ENCODE results near the gene ELOB.

Gene ELOB

DNA sequence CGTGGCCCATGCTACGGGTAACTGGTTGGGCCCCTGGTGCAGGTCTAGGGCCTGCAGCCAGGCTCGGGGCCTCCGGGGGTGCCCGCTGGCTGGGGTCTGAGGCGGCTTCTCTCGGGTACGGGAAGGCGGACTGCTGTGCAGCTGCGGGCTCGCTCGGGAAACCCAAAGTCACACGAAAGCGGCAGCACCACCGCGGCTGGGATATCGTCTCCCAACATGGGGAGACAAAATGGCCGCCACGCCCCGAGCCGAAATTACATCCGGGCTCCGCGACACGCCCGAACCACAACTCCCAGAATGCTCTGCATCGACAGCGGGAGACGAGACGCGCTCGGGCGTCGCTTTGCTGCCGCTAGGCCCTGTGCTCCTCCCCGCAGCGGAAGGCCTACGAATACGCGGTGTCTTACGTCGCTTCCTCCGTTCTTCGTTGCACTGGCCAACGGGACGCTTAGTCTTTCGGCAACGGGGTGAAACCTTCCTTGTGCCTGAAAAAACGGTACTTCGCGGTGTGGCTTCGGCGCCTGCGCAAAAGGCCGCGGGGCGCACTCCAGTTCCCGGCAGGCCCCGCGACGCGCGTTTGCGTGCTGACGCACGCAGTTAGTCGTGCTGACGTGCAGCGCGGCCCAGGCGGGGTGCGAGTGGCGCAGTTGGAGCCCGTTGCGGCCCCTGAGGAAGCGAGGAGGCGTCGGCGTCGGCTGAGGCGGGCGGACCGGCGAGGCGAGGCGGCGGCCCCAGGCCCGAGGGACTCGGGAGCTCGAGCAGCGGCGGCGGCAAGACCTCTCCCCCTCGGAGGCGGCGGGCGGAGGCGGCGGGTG lies 24.8 kb downstream of the ELOB start, which contains the start of gene SRRM2:
Gene SRRM2, plus strand, starts transcription at position 604 of the 815 bp plus-strand sequence. CDS start 3,727 bp downstream, outside the sequence.
- TF ChIP-seq, protein P1, sequence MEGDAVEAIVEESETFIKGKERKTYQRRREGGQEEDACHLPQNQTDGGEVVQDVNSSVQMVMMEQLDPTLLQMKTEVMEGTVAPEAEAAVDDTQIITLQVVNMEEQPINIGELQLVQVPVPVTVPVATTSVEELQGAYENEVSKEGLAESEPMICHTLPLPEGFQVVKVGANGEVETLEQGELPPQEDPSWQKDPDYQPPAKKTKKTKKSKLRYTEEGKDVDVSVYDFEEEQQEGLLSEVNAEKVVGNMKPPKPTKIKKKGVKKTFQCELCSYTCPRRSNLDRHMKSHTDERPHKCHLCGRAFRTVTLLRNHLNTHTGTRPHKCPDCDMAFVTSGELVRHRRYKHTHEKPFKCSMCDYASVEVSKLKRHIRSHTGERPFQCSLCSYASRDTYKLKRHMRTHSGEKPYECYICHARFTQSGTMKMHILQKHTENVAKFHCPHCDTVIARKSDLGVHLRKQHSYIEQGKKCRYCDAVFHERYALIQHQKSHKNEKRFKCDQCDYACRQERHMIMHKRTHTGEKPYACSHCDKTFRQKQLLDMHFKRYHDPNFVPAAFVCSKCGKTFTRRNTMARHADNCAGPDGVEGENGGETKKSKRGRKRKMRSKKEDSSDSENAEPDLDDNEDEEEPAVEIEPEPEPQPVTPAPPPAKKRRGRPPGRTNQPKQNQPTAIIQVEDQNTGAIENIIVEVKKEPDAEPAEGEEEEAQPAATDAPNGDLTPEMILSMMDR (IDR thresholded peaks at IDR 0.05): no peak

DNA sequence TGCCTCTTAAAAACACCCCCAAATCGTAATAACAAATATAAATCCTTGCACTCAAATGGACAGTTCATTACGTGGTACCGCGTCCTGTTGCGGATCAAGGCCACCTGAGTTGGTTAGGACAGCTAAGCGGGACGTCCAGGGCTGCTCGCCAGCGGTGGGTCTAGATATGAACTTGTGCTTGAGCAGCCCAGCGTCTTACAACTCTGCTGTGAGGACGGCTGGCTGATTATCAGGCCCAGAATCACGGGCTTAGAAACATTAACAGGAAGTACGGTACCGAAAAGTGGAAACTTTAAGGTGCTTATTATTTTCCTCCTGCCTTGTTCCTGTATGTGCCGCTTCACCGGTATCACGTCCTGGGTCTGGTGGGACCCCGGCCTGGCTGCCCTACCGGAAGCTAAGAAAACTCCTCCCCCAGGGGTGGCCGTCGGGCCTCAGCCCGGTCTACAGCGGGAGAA lies 25.5 kb downstream of the ELOB start:
- TF ChIP-seq, protein P1 (IDR thresholded peaks at IDR 0.05): no peak

DNA sequence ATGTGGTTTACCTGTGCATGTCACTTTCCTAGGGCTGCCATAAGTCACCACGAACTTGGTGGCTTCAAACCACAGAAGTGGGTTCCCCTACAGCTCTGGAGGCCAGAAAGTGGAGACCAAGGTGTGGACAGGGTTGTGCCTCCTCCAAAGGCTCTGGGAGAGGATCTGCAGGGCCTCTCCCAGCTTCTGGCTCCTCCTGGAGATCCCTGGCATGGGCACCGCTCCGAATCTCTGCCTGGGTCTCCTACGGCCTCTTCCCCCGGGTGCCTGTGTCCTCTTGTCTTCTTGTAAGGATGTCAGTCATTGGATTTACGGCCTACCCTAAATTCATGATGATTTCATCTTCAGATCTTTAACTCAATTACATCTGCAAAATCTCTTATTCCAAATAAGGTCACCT lies 27.1 kb downstream of the ELOB start:
- TF ChIP-seq, protein P1 (IDR thresholded peaks at IDR 0.05): no peak

DNA sequence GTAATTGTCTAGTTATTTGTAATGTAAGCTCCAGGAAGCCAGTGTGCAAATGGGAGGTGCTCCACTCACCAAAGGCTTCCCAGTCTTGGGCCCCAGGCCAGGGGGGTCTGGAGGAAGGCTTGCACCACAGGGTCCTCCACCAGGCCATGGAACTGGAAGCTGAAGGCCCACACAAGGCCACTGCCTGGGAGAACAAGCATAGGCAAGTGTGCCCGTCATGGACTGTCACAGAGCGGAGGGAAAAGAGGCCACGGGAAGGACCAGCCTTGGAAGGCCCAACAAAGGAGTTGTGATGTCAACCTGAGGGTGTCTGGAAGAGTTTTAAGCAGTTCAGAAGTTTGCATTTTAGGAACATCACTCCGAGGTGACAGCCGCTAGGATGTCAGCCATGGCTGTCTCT lies 27.6 kb downstream of the ELOB start:
- TF ChIP-seq, protein P1 (IDR thresholded peaks at IDR 0.05): no peak

DNA sequence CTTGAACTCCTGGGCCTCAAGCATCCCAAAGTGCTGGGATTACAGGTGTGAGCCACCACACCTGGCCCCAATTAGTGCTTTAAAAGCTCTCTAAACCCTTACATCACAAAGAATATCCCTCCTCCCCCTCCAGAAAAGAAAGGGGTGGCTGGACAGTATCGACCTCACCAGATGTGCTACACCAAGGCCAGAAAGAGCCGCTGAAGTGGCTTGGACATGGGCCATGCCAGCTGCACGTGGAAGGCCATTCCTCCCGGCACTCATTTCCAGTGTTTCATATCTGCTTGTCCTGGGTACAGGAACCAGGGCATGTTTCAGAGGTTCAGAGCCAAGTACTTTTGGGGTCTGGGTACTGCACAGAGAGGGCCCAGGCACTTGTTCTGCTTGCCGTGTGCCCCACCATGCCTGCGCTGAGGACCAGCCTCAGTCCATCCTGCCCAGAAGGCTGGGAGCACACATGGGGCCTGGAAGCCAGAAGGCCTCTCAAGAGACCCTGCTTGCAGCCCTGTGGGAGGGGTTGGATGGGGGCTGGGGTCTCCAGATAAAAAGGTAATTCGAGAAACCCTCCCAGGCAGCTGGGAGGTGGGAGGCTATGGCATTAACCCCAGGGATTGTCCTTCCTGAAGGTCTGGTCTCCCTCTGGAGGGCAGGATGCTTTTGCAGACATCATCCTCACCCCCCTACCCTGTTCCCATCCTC lies 28.2 kb downstream of the ELOB start:
- TF ChIP-seq, protein P1 (IDR thresholded peaks at IDR 0.05): no peak

DNA sequence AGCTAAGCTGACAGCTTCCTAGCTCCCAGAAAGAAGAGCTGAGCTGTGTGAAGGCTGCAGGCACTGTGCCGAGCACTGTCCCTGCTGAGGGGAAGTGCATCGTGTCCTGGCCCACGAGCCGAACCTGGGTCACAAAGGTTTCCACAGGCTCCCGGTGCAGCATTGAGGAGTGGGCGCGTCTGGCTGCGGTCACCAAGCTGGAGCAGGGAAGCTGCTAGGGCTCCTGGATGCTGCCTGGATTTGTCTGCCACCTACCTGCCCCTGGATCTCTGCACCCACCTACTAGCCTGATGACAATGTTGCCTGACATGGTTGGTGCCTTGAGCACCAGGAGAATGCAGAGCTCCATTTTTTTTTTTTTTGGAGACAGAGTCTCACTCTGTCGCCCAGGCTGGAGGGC lies 31.1 kb downstream of the ELOB start:
- TF ChIP-seq, protein P1 (IDR thresholded peaks at IDR 0.05): no peak

DNA sequence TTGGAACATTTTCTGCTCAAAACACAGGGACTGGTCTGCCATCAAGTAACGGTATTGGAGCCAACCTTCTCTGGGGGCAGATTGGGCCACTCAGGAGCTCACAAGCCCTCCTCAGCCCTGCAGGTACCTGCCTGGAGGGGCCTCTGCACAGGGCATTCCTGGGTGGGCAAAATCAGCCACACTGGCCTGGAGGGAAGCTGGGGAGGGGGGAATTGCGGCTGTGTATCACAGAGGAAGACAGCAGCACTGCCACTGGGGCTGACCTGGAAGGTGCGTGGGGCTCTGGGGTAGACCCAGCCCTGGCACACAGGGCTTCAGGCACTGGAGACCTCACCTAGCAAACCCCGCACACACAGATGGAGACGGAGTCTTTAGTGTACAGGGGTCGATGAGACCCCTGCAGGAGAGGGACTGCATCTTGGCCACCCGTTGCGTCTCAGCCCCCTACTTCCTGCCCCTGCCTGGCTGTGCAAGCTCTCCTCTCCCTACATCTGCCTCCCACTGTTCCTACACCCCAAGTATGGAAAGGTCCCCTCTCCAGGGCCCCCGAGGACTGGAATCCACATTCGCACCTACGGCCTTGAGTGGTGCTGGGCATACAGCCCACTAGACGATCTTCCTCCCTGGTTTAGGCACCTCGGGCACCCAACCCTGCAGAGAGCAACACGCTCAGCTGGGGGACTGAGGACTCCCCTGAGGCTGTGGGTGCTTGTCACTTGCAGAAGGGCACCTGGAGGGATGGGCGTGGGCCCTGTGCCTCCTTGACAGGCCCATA lies 31.8 kb downstream of the ELOB start:
- TF ChIP-seq, protein P1 (IDR thresholded peaks at IDR 0.05): no peak
